Mesendoderm (in vitro differentiated cells): ENCODE measurements around the gene TSPAN16.

Experiments
- DNase-seq: peaks from one replicate; pipeline ENCODE4 v3.0.0; 2013
- H2AK5ac ChIP-seq: 2 replicates; pipeline ENCODE4 v1.6.1; 2013; ENCODE audit warnings: low read length, inconsistent platforms
- H2BK120ac ChIP-seq: 2 replicates; pipeline ENCODE4 v1.6.1; 2013; ENCODE audit warnings: low read depth, mild to moderate bottlenecking, low read length, moderate library complexity, mixed read lengths
- H2BK15ac ChIP-seq: replicated peaks from 2 replicates; pipeline ENCODE4 v1.6.1; 2013; ENCODE audit warnings: low read depth, mild to moderate bottlenecking, moderate library complexity
- H2BK5ac ChIP-seq: 2 replicates; pipeline ENCODE4 v1.6.1; 2013; ENCODE audit warnings: low read length, inconsistent platforms
- H3K18ac ChIP-seq: 2 replicates; pipeline ENCODE4 v1.6.1; 2013; ENCODE audit warnings: mild to moderate bottlenecking, low read length, mixed read lengths
- H3K23ac ChIP-seq: one replicate; pipeline ENCODE4 v1.6.1; 2013; ENCODE audit warnings: low read length
- H3K27ac ChIP-seq: 2 replicates; pipeline ENCODE4 v1.5.1; 2013; ENCODE audit warnings: low read depth, mild to moderate bottlenecking, inconsistent platforms, low read length, moderate library complexity
- H3K27me3 ChIP-seq: 2 replicates; pipeline ENCODE4 v1.6.1; 2013; ENCODE audit warnings: low read length, control low read depth, mild to moderate bottlenecking, inconsistent platforms; ENCODE audit not compliant: insufficient read depth, poor library complexity
- H3K36me3 ChIP-seq: 2 replicates; pipeline ENCODE4 v1.6.1; 2013; ENCODE audit warnings: low read length, inconsistent platforms; ENCODE audit not compliant: control insufficient read depth, insufficient read depth
- H3K4ac ChIP-seq: one replicate; pipeline ENCODE4 v1.6.1; 2013; ENCODE audit warnings: low read depth, mild to moderate bottlenecking, low read length, moderate library complexity
- H3K4me1 ChIP-seq: 2 replicates; pipeline ENCODE4 v1.6.1; 2013; ENCODE audit warnings: low read depth, low read length, inconsistent platforms; ENCODE audit not compliant: control insufficient read depth
- H3K4me2 ChIP-seq: 2 replicates; pipeline ENCODE4 v1.6.1; 2013; ENCODE audit warnings: low read length
- H3K4me3 ChIP-seq: 2 replicates; pipeline ENCODE4 v1.5.1; 2013; ENCODE audit warnings: mild to moderate bottlenecking, low read length
- H3K56ac ChIP-seq: one replicate; pipeline ENCODE4 v1.6.1; 2013; ENCODE audit warnings: low read length
- H3K79me1 ChIP-seq: 2 replicates; pipeline ENCODE4 v1.6.1; 2013; ENCODE audit warnings: low read length, inconsistent platforms
- H3K79me2 ChIP-seq: 2 replicates; pipeline ENCODE4 v1.6.1; 2013; ENCODE audit warnings: mild to moderate bottlenecking, low read length; ENCODE audit not compliant: control insufficient read depth, insufficient read depth
- H3K9ac ChIP-seq: 2 replicates; pipeline ENCODE4 v1.6.1; 2013; ENCODE audit warnings: low read length, inconsistent platforms
- H4K5ac ChIP-seq: one replicate; pipeline ENCODE4 v1.6.1; 2013; ENCODE audit warnings: low read length
- H4K8ac ChIP-seq: one replicate; pipeline ENCODE4 v1.6.1; 2013; ENCODE audit warnings: low read depth, mild to moderate bottlenecking, control low read depth, low read length, moderate library complexity
- WGBS: extraction: QIAGEN DNeasy Blood & Tissue Kit; methylation state at CpG from one replicate; pipeline ENCODE4 v1.1.7; 2013; ENCODE audit warnings: low lambda C conversion rate, missing lambda C conversion rate; ENCODE audit not compliant: insufficient coverage; ENCODE audit errors: extremely low coverage; 5-methylcytosine and 5-hydroxymethylcytosine counted together

The TSPAN16 gene

GRCh38 chr19:11291991-11292390 is 4.0 kb upstream of the TSPAN16 start:
- no peaks in the 10 kb centered on the region for H3K36me3 ChIP-seq
- H3K79me1 ChIP-seq, result no peaks in the 10 kb centered on the region
- no peak overlapping the region for H4K5ac ChIP-seq
- H3K79me2 ChIP-seq, result no peaks in the 10 kb centered on the region
- no peak overlapping the region for H3K4me3 ChIP-seq
- H4K8ac ChIP-seq, result no peak overlapping the region
- H2BK15ac ChIP-seq, result no peak overlapping the region
- H3K9ac ChIP-seq, result no peak overlapping the region
- no peak overlapping the region for H2BK120ac ChIP-seq
- peaks cover 2% of the 10 kb centered on the region for H3K4me1 ChIP-seq
- no peak overlapping the region for H3K56ac ChIP-seq
- H3K4ac ChIP-seq, result no peak overlapping the region
- no peak overlapping the region for H3K23ac ChIP-seq
- H3K18ac ChIP-seq, result no peak overlapping the region
- H2AK5ac ChIP-seq, result no peak overlapping the region
- no peak overlapping the region for H3K27ac ChIP-seq
- no peak overlapping the region for H3K4me2 ChIP-seq
- no CpG with 5 or more reads among the region's 1 CpG for WGBS
- no peak overlapping the region for H2BK5ac ChIP-seq
- no peaks in the 10 kb centered on the region for H3K27me3 ChIP-seq
- no peak for DNase-seq

- no peak overlapping the region for H3K4me3 ChIP-seq
- H3K56ac ChIP-seq, result peak overlapping the region; percentile 96
- H2BK120ac ChIP-seq, result no peak overlapping the region
- DNase-seq, result peak; percentile 95
- no peaks in the 10 kb centered on the region for H3K79me2 ChIP-seq
- H4K8ac ChIP-seq, result no peak overlapping the region
- H3K79me1 ChIP-seq, result no peaks in the 10 kb centered on the region
- H2BK5ac ChIP-seq, result peak overlapping the region; percentile 67
- no peak overlapping the region for H2BK15ac ChIP-seq
- no CpG with 5 or more reads among the region's 41 CpGs for WGBS
- no peak overlapping the region for H2AK5ac ChIP-seq
- H3K18ac ChIP-seq, result no peak overlapping the region
- H3K23ac ChIP-seq, result no peak overlapping the region
- H4K5ac ChIP-seq, result peak overlapping the region; percentile 98
- no peaks in the 10 kb centered on the region for H3K27me3 ChIP-seq
- H3K9ac ChIP-seq, result peak overlapping the region; percentile 88
- no peak overlapping the region for H3K4ac ChIP-seq
- no peak overlapping the region for H3K27ac ChIP-seq
- peaks cover 2% of the 10 kb centered on the region for H3K4me1 ChIP-seq
- no peaks in the 10 kb centered on the region for H3K36me3 ChIP-seq
- peak overlapping the region; percentile 94 for H3K4me2 ChIP-seq
These were observed 2.2 kb upstream of the TSPAN16 start for GRCh38 chr19:11293433-11294389.

- peaks cover 2% of the 10 kb centered on the region for H3K4me1 ChIP-seq
- H2BK15ac ChIP-seq, result no peak overlapping the region
- no peak for DNase-seq
- H3K4me3 ChIP-seq, result no peak overlapping the region
- no peak overlapping the region for H2BK5ac ChIP-seq
- no peak overlapping the region for H3K27ac ChIP-seq
- H3K79me2 ChIP-seq, result no peaks in the 10 kb centered on the region
- H2AK5ac ChIP-seq, result no peak overlapping the region
- H3K36me3 ChIP-seq, result no peaks in the 10 kb centered on the region
- H3K23ac ChIP-seq, result no peak overlapping the region
- H3K18ac ChIP-seq, result no peak overlapping the region
- H3K4me2 ChIP-seq, result no peak overlapping the region
- H3K4ac ChIP-seq, result no peak overlapping the region
- H3K79me1 ChIP-seq, result no peaks in the 10 kb centered on the region
- no peak overlapping the region for H3K56ac ChIP-seq
- no peak overlapping the region for H2BK120ac ChIP-seq
- H4K8ac ChIP-seq, result no peak overlapping the region
- H3K9ac ChIP-seq, result no peak overlapping the region
- no CpG with 5 or more reads among the region's 4 CpGs for WGBS
- no peaks in the 10 kb centered on the region for H3K27me3 ChIP-seq
- H4K5ac ChIP-seq, result no peak overlapping the region
These were observed 780 bp upstream of the TSPAN16 start for GRCh38 chr19:11295180-11295579.

GRCh38 chr19:11296264-11296663 is 304 bp downstream of the TSPAN16 start:
- H3K4ac ChIP-seq, result no peak overlapping the region
- no peak overlapping the region for H4K8ac ChIP-seq
- H3K18ac ChIP-seq, result no peak overlapping the region
- no CpG with 5 or more reads among the region's 7 CpGs for WGBS
- H2BK15ac ChIP-seq, result no peak overlapping the region
- no peak overlapping the region for H4K5ac ChIP-seq
- no peaks in the 10 kb centered on the region for H3K79me1 ChIP-seq
- H3K23ac ChIP-seq, result no peak overlapping the region
- H3K27me3 ChIP-seq, result no peaks in the 10 kb centered on the region
- DNase-seq, result no peak
- H3K36me3 ChIP-seq, result no peaks in the 10 kb centered on the region
- H3K9ac ChIP-seq, result no peak overlapping the region
- no peak overlapping the region for H3K4me2 ChIP-seq
- no peak overlapping the region for H2AK5ac ChIP-seq
- peaks cover 2% of the 10 kb centered on the region for H3K4me1 ChIP-seq
- no peak overlapping the region for H2BK120ac ChIP-seq
- no peak overlapping the region for H2BK5ac ChIP-seq
- H3K4me3 ChIP-seq, result no peak overlapping the region
- no peaks in the 10 kb centered on the region for H3K79me2 ChIP-seq
- no peak overlapping the region for H3K56ac ChIP-seq
- no peak overlapping the region for H3K27ac ChIP-seq

DNA sequence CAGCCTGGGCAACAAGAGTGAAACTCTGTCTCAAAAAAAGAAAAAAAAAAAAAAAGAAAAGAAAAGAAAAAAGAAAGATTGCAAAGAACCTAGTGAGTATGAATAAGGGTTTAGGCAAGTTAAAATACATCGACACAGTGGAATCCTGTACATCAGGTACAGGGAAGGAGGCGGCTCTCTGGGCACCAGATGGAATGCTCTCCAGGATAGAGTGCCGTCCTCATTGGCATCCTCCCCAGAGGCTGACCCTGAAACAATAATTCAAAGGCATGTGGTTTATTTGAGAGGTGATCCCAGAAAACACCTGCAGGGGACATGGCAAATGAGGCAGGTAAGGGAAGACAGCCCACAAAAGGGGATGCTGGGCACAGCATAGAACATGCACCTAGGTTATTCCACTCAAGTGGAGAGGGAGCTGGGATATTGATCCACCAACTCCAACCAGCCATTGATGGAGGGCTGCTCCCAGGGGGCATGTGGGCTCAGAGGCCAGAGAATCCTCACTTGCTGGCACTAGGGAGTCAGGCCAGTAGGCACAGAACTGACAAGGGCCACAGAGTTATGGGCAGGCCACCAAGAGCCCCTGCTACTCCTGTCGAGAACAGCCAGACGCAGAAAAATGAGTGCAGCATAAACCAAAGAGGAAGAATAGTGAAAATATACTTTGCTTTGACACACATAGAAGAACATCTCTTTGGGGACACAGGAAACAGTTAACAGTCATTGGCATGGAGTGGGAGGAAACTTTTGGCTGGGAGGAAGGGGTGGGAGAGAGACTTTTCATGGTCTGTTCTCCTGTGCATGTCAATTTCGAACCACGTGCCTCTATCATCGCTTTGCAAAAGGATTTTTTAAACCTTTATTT is 4.2 kb downstream of the TSPAN16 start:
- DNase-seq, result no peak
- no peak overlapping the region for H2BK15ac ChIP-seq
- H3K4me2 ChIP-seq, result no peak overlapping the region
- no peak overlapping the region for H3K27ac ChIP-seq
- no peak overlapping the region for H3K56ac ChIP-seq
- no peak overlapping the region for H3K4ac ChIP-seq
- no peak overlapping the region for H3K4me3 ChIP-seq
- H3K23ac ChIP-seq, result no peak overlapping the region
- no peaks in the 10 kb centered on the region for H3K79me1 ChIP-seq
- H3K36me3 ChIP-seq, result no peaks in the 10 kb centered on the region
- no peak overlapping the region for H3K18ac ChIP-seq
- no peaks in the 10 kb centered on the region for H3K27me3 ChIP-seq
- H3K79me2 ChIP-seq, result no peaks in the 10 kb centered on the region
- H2AK5ac ChIP-seq, result no peak overlapping the region
- H2BK120ac ChIP-seq, result no peak overlapping the region
- H2BK5ac ChIP-seq, result no peak overlapping the region
- no peak overlapping the region for H3K9ac ChIP-seq
- H3K4me1 ChIP-seq, result no peaks in the 10 kb centered on the region
- no peak overlapping the region for H4K5ac ChIP-seq
- no peak overlapping the region for H4K8ac ChIP-seq
- whole genome bisulfite sequencing, result no CpG with 5 or more reads among the region's 8 CpGs
